ENCODE measurements around the gene TRIM67.

The TRIM67 gene

GRCh38 chr1:231183639-231184590, 22.1 kb downstream of the TRIM67 start:
- no peak for DNase-seq (ENCODE audit: low read depth)

GRCh38 chr1:231184891-231185290, 23.0 kb downstream of the TRIM67 start:
- DNase-seq (ENCODE audit: low read depth), result no peak

GRCh38 chr1:231185391-231185790, 23.5 kb downstream of the TRIM67 start:
- no peak for DNase-seq (ENCODE audit: low read depth)

- DNase-seq (ENCODE audit: low read depth), result no peak
These were observed 24.7 kb downstream of the TRIM67 start for GRCh38 chr1:231186356-231187115.

- DNase-seq (ENCODE audit: low read depth), result no peak
These were observed 25.7 kb downstream of the TRIM67 start for GRCh38 chr1:231187571-231187970.

- DNase-seq (ENCODE audit: low read depth), result no peak
These were observed 26.2 kb downstream of the TRIM67 start for GRCh38 chr1:231188072-231188471.

- DNase-seq (ENCODE audit: low read depth), result no peak
These were observed 26.9 kb downstream of the TRIM67 start for GRCh38 chr1:231188768-231189167.

- DNase-seq (ENCODE audit: low read depth), result no peak
These were observed 27.9 kb downstream of the TRIM67 start for GRCh38 chr1:231189683-231190270.

GRCh38 chr1:231190456-231190855, 28.6 kb downstream of the TRIM67 start:
- no peak for DNase-seq (ENCODE audit: low read depth)

GRCh38 chr1:231192620-231193163, 30.8 kb downstream of the TRIM67 start:
- DNase-seq (ENCODE audit: low read depth), result no peak

GRCh38 chr1:231193710-231194340, 32.0 kb downstream of the TRIM67 start:
- no peak for DNase-seq (ENCODE audit: low read depth)

- no peak for DNase-seq (ENCODE audit: low read depth)
These were observed 32.6 kb downstream of the TRIM67 start for GRCh38 chr1:231194476-231194842.

GRCh38 chr1:231194843-231195516, 33.1 kb downstream of the TRIM67 start:
- DNase-seq (ENCODE audit: low read depth), result no peak

GRCh38 chr1:231196307-231196706, 34.4 kb downstream of the TRIM67 start:
- DNase-seq (ENCODE audit: low read depth), result no peak

GRCh38 chr1:231196728-231197127, 34.9 kb downstream of the TRIM67 start:
- DNase-seq (ENCODE audit: low read depth), result no peak

GRCh38 chr1:231199868-231200267, 38.0 kb downstream of the TRIM67 start:
- DNase-seq (ENCODE audit: low read depth), result no peak

- DNase-seq (ENCODE audit: low read depth), result no peak
These were observed 38.7 kb downstream of the TRIM67 start for GRCh38 chr1:231200388-231201031.

- DNase-seq (ENCODE audit: low read depth), result no peak
These were observed 39.6 kb downstream of the TRIM67 start for GRCh38 chr1:231201375-231201978.

GRCh38 chr1:231201979-231202633, 40.2 kb downstream of the TRIM67 start:
- DNase-seq (ENCODE audit: low read depth), result no peak
